ENCODE measurements around the gene DAD1. TPM values are rescaled to one million over a fixed set of nuclear protein-coding genes. Genes with fewer than 3 reads are reported as not detected.
A peak's percentile ranks its signal among the peaks of the same experiment; 100 is the strongest.

The DAD1 gene
- total RNA-seq, 1 donor = 564 TPM

- TF ChIP-seq CTCF (IDR thresholded peaks at IDR 0.05; ENCODE audit: insufficient read depth, low read length) = no peak
- no peak for DNase-seq (ENCODE audit: low read depth)
- H3K4me3 ChIP-seq (ENCODE audit: low read depth, low read length) = no peak overlapping the region
Observed at GRCh38 chr14:22539831-22540230, 49.2 kb downstream of the DAD1 start.

- no peak for DNase-seq (ENCODE audit: low read depth)
- no peak overlapping the region for H3K4me3 ChIP-seq (ENCODE audit: low read depth, low read length)
- no peak for TF ChIP-seq CTCF (IDR thresholded peaks at IDR 0.05; ENCODE audit: insufficient read depth, low read length)
Observed at GRCh38 chr14:22538671-22539228, 50.3 kb downstream of the DAD1 start.

- no peak overlapping the region for H3K4me3 ChIP-seq (ENCODE audit: low read depth, low read length)
- no peak for TF ChIP-seq CTCF (IDR thresholded peaks at IDR 0.05; ENCODE audit: insufficient read depth, low read length)
- DNase-seq (ENCODE audit: low read depth) = no peak
Observed at GRCh38 chr14:22537436-22538310, 51.4 kb downstream of the DAD1 start.

GRCh38 chr14:22536853-22537338 lies 52.1 kb downstream of the DAD1 start:
- no peak overlapping the region for H3K4me3 ChIP-seq (ENCODE audit: low read depth, low read length)
- no peak for TF ChIP-seq CTCF (IDR thresholded peaks at IDR 0.05; ENCODE audit: insufficient read depth, low read length)
- peak; percentile 94 for DNase-seq (ENCODE audit: low read depth)

GRCh38 chr14:22535916-22536315 lies 53.1 kb downstream of the DAD1 start:
- DNase-seq (ENCODE audit: low read depth) = no peak

GRCh38 chr14:22535126-22535525 lies 53.9 kb downstream of the DAD1 start:
- H3K4me3 ChIP-seq (ENCODE audit: low read depth, low read length) = no peak overlapping the region
- TF ChIP-seq CTCF (IDR thresholded peaks at IDR 0.05; ENCODE audit: insufficient read depth, low read length) = no peak
- DNase-seq (ENCODE audit: low read depth) = no peak

More at GRCh38 chr14:22535916-22536315, 53.1 kb downstream of the DAD1 start:
- no peak overlapping the region for H3K4me3 ChIP-seq (ENCODE audit: low read depth, low read length)
- no peak for TF ChIP-seq CTCF (IDR thresholded peaks at IDR 0.05; ENCODE audit: insufficient read depth, low read length)
